HG03108 (cell line): ENCODE data around the gene ALKBH8.
"Not testable (repeated sequence)": the region's sequence is repeated elsewhere in the genome, so short reads cannot be mapped to it uniquely, and the experiment has no call there.

Experiments
- ATAC-seq: cut with Tn5 transposase; IDR thresholded peaks from one replicate; pipeline ENCODE4 v1.9.1; 2021; ENCODE audit warnings: moderate library complexity; ENCODE audit not compliant: unreplicated experiment

The ALKBH8 gene

DNA sequence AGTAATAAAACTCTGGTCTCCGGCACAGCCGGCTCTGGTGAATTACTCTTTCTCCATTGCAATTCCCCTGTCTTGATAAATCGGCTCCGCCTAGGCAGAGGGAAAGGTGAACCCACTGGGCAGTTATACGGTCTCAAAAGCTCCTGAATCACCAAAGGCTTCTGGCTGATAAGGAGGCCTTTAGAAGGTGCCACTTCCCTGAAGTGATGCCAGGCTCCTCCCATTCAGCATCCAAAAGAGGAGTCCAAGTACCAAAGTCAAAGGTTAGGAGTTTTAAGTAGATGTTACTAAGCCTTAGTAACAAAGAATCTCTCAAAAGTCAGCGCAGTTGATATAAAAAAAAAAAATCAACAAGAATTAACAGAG lies 11.8 kb upstream of the ALKBH8 start:
- ATAC-seq, result no peak

DNA sequence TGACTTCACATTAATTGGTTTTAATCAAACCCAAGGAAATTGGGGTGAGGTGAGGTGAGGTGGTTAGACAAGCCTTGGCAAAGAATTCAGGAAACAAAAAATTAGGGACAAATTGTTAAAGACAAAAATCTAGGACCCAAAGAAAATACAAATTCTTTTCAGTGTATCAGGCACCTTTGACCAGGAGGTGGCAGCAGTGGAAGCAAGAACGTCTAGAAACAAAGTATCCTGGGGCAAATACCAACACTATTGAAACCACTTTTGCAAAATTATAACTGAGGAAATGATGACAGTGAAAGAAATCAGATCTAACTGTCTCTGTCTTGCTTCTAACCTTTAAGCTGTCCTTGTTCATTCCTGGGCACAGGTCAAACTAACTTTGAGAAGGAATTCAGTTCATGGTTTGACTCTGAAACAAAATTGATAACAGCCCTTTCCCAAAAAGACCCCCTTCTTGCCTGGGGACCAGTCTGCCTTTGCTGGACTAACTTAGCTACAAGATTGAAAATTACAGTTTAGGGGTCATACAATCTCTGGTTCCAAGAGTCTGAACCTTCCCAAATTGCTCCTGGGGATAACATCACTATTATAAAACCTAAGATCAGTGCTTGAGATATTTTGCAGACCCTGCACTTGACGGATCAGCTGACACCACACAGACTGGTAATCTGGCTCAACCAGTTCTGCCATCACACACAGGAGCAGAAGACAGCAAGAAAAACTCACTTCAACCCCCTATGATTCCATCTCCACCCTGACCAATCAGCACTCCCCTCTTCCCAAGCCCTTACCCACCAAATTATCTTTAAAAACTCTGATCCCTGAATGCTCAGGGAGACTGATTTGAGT lies 11.2 kb upstream of the ALKBH8 start:
- not testable (repeated sequence) for ATAC-seq

DNA sequence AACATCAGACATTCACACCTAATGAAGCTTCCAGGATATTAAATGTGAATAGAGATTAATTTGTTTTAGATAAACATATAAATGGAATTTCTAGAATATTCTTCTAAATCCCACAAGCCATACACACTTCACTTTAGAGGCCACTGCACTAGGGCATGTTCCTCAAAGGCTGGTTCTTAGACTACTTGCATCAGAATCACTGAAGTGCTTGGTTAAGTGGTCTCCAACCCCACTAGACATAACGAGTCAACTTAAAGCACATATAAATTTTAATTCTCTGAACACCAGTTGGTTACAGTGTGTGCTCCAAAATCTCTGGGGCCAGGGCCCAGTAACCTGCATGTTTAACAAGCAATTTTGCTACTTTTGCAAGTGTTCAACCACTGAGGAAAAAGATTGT lies 7.9 kb upstream of the ALKBH8 start:
- ATAC-seq, result no peak

DNA sequence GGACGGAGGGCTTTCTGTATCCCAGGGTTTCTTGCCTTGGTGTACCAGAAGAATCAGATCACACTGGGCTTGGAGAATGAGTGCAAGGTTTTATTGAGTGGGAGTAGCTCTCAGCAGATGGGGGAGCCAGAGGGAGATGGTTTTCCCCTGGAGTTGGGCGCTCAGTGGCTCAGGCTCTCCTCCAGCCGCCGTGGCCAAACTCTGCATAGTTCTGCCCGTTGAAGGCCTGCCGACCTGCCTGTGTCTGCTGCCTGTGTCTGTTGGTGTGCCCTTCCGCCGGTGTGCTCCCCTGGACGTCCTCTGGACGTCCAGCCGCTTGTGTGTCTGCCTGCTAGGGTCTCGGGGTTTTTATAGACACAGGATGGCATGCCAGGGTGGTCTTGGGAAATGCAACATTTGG lies 4.5 kb upstream of the ALKBH8 start:
- no peak for ATAC-seq

DNA sequence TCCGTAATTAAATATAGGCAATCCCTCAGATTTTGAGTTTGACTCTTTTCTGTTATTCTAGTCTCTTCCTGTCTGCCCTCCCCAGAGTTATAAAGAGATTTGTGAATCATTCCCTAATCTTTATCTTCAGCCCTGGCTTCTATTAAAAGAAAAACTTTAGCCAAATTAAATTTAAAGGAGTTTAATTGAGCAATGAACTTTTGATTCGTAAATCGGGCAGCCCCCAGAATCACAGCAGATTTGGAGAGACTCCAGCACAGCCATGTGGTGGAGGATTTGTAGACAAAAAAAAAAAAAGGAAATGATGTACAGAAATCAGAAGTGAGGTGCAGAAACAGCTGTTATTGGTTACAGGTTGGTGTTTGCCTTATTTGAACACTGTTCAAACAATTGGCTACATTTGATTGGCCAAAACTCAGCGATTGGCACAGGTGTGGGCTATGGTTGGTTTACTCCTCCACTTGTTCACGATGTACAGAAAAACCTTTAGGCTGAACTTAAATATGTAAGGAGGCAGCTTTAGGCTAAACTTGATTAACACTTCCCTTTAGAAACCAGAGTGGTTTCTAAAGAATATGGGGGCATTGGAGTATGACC lies 2.3 kb upstream of the ALKBH8 start:
- no peak for ATAC-seq

DNA sequence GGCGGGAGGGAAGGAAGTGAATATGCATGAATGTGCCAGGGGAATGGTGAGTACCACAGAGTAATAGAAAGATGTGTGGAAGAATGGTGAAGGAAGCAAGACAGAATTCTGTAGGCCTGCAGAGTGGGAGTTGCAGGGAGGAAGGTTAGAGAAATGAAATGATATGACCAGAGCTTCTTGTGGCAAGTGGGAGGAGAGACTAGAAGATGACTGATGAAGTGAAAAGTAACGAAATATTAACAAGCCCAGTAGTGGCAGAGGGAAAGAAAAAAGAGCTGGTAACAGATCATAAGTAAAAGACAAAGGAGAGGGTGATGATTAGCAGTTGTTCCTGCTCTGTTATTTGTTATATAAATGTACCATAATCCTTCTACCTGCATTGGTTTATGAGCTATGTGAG lies 1.0 kb upstream of the ALKBH8 start:
- ATAC-seq, result no peak

DNA sequence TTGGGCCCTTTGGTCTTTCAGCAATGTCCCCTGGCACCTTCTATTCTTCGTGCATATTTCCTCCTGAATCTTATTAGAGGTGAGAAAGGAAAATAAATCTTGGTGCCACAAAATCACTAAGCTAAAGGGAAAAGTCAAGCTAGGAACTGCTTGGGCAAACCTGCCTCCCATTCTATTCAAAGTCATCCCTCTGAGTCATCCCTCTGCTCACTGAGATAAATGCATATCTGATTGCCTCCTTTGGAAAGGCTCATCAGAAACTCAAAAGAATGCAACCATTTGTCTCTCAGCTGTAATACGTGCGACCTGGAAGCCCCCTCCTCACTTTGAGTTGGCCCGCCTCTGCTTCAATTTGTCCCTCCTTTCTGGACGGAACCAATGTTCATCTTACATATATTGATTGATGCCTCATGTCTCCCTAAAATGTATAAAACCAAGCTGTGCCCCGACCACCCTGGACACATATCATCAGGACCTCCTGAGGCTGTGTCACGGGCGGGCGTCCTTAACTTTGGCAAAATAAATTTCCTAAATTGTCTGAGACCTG lies 493 bp upstream of the ALKBH8 start:
- ATAC-seq, result peak; percentile 4

DNA sequence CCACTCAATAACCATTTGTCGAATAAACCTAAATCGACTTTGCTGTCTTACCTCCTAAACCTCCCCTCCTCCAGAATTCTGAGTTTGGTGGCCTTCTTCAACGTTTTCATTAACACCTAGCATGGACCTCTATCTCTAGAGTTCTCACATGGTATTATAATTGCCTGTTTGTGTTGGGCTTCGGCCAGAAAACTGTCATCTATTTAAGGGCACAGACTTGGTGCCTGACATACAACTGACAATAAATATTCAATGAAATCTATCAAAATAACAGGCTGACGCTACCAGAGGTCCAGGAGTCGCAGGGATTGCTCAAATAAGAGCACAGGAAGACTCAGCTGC lies 687 bp downstream of the ALKBH8 start:
- peak; percentile 3 for ATAC-seq

DNA sequence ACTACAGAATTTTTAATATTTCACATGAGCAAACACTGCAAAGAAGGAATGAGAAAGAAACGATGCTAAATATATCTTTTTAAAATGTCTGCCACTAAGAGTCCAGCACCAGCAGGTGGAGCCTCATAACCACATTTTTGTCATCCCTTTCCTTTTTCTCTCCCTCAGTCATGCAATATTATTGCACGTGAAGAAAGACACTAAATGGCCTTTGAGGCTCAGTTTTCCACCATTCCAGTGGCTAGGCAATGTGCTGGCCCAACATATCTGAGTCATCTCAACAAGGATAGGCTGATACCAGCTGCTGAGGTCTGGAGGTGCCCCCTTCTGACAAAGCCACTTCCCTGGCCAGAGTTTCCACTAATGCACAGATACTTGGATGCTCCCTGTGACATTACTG lies 1.8 kb downstream of the ALKBH8 start:
- peak; percentile 29 for ATAC-seq

DNA sequence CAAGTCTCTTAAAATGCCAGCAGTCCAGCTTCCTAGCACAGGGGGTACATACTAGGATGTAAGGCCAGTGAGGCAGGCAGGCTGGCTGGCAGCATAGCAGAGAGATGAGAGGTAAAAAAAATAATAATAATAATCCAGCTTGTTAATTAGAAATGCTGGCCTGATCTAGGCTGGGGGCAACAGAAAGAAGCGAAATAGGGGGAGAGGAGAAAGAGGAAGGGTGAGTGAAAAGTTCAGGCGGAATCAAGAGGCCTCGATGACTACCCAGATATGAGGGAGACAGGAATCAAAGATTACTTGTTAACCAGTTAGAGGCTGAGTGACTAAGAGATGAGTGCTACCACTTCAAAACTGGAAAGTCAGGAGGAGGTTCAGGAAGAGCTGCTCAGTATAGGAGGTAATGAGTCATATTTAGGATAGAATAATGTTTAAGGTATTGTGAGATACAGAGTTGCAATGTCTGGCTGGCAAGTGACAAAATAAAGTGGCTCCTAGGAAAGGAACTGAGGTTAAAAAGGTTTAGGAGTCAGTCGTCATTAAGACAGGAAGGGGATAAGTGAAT lies 2.8 kb downstream of the ALKBH8 start:
- ATAC-seq, result no peak

DNA sequence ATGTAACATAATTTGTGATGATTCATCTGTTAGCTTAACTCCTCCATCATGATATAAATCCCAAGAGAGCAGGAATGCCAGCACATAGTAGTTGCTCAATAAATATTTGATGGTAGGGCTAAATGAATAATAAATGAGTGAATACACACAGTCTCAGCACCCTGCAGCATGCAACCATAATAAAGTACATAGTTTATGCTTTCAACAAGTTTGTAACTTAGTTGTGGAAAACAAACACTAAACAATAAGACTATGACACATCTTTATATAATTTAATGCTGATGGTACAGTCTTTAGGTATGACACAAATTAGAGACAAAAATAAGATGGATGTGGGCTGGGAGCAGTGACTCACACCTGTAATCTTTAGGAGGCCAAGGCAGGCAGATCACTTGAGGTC lies 3.8 kb downstream of the ALKBH8 start:
- no peak for ATAC-seq

DNA sequence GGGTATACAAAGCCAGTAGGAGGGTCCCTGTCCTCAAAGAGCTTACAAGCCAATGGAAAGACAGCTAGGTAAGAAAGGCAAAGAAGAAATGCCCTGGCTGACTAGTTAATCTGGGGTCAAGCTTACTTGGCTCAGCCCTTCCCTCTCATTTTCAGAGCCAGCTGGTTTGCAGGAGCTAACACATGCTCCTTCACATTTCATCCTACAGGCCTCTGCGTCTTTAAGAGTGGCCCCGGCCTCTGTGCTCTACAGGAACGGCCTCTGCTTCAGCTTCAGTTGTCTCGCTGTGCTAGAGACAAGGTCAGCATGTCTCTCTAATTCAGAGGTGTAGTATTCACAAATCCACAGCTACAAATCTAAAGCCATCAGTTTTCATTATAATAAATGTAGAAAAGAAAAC lies 15.2 kb downstream of the ALKBH8 start:
- no peak for ATAC-seq

DNA sequence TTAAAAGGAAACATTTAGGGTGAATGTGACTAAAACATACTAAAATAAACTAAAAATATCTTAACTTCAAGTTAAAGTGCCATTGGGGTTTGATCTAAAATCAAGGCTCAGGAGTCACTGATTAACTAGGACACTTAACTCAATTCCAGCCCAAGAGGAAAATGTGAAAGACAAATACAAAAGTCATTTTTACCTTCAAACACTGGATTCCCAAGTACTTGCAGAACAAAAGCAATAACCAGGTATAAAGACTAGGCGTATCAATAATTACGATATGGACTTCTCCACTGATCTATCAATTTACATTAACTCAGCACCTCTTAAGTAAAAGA lies 15.6 kb downstream of the ALKBH8 start:
- no peak for ATAC-seq

DNA sequence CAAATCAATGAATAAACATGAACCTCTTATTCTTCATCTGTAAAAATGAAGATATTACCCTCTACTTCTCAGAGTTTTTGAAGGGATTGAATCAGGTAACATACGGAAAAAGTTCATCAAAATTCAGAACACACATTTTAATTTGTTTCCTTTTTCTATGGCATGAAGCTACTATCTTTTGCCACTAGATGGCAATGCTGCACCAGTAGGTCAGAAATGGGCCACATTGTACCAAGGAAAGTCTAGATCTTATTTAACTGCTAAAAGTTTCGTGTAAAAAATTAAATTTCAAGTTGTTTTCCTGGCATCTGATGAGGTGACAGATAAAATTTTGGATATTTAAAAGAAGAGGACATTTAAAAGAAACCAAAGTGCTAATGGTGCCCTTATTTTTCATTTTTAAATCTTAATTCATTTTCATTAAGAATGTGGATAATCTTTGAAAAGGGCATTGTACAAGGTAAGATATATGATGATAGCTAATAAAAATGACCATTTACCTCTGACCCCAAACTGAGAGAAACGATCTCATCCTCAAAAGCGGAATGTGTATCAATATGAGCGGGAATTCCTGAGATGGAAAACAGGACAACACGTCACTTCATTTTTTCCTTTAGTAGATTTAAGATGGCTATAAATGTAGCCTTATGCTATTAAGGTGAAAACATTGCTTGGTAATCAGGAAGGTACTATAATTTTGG lies 16.1 kb downstream of the ALKBH8 start:
- ATAC-seq, result no peak

DNA sequence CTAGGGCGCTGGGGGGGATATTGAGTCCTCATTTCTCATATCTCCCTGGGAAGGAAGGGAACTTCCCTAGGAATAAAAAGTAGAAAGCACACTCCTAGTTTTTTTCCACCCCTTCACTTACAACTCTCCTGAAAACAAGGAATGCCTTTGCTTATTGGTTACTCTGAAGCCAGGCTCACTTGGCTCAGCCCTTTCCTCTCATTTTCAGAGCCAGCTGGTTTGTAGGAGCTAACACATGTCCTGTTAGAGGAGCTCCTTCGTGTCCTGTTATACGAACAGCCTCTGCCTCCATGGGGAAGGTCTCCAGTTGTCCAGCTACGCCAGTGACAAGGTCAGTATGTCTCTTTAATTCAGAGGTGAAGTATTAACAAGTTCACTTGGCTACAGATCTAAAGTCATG lies 17.6 kb downstream of the ALKBH8 start:
- no peak for ATAC-seq

DNA sequence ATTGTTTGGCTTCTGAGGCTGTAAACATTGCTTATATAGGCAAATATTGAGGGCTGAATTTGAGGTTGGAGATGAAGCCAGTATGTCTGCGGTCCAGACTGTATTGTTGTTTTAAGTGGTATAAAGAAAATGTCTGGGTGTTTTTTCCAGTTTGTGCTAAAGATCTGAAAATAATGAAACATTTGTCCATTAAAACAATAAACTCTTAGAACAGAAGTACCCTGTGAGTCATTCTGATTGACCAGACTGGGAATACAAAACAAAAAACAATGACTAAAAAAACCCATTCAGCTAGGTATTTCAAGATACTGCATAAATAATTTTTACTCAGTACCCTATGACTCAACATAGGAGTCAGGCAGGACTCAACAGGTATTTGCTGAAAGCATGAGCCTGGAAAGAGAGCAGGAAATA lies 20.4 kb downstream of the ALKBH8 start:
- no peak for ATAC-seq

DNA sequence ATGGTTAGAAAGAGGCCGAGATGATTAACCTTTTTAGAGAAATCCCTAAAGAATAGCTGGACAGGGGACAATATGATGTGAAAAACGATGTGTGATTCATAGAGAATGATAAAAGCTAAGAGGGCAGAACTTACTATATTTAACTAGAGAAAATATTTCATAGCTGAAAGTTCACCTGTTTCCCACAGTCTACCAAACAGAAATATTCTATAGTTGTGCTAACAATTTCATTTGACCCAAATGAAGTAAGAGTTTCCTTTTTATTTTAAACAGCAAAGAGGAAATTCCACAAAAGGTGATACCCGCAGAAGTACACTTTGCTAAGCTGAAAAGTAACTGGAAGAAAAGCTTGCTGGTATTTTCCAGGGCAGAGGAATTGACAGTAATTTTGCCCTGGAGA lies 26.7 kb downstream of the ALKBH8 start:
- ATAC-seq, result no peak

DNA sequence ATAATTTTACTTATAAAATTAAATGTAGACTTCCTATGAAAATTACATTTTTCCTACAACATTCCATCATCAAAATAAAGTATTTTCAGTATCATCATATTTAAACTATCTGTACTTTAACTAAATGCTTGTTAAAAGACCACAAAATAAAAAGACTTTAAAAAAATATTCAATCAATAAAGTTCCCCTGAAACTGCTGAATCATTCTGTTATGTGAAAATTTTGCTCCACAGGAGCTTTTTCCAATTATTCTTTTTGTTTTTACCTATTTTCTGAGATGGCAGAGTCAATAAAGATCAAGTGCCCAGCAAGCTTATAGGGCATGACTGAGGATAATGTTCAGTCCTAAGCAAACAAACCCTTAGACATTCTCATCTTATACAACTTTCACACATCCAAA lies 27.3 kb downstream of the ALKBH8 start:
- ATAC-seq, result no peak

DNA sequence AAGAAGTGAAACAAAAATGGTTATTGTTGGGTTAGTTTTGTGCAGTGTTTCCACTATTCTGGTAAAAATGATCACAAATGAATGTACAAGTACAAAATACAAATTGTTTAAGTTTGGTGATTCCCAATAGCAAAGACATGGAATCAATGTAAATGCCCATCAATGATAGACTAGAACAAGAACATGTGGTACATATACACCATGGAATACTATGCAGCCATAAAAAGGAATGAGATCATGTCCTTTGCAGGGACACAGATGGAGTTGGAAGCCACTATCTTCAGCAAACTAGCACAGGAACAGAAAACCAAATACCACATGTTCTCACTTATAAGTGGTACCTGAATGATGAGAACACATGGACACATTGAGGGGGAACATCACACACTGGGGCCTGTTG lies 28.4 kb downstream of the ALKBH8 start:
- ATAC-seq, result not testable (repeated sequence)

DNA sequence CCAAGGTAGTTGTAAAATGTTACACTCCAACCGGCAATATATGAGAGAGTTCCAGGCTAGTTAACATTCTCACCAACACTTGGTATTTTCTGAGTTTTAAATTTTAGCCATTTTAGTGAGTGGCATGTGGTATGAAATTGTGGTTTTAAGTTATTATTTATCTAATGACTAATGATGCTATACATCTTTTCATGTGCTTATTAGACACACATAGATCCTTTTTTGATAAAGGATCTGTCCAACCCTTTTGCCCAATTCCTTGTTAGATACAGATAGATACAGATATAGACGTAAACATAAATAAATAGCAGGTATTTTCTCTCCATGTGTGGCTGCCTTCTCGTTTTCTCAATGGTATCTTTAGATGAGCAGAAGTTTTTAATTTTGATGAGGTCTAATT lies 39.3 kb downstream of the ALKBH8 start:
- no peak for ATAC-seq

DNA sequence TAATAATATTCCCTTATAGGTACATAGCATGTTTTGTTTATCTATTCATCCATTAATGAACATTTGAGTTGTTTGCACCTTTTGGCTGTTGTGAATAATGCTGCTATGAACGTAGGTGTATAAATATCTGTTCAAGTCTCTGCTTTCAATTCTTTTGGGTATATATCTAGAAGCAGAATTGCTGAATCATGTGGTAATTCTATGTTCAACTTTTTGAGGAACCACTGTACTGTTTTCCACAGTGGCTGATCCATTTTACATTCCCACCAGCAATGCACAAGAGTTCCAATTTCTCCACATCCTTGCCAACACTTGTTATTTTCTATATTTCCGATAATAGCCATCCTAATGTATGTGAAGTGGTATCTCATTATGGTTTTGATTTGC lies 56.7 kb downstream of the ALKBH8 start:
- no peak for ATAC-seq
